HG02642 (cell line): ENCODE results near the gene MYOZ3.

Experiments used
- ATAC-seq: cut with Tn5 transposase; IDR thresholded peaks from one replicate; pipeline ENCODE4 v1.9.1; 2021; ENCODE audit warnings: mild to moderate bottlenecking; ENCODE audit not compliant: unreplicated experiment, poor library complexity

The MYOZ3 gene

GRCh38 chr5:150661086-150661485 is at the start of gene MYOZ3:
Gene MYOZ3, plus strand, starts transcription at chr5:150661251. Its CDS starts 1,691 bp downstream, at chr5:150662942.
- no peak for ATAC-seq

GRCh38 chr5:150612405-150612804 is 48.6 kb upstream of the MYOZ3 start:
- no peak for ATAC-seq

- no peak for ATAC-seq
Measured at GRCh38 chr5:150612905-150613670, 48.0 kb upstream of the MYOZ3 start.

GRCh38 chr5:150613991-150614660 is 46.9 kb upstream of the MYOZ3 start:
- ATAC-seq, result no peak

- ATAC-seq, result no peak
Measured at GRCh38 chr5:150614661-150615060, 46.4 kb upstream of the MYOZ3 start.

GRCh38 chr5:150615141-150615699 is 45.8 kb upstream of the MYOZ3 start:
- no peak for ATAC-seq

GRCh38 chr5:150616024-150616470 is 45.0 kb upstream of the MYOZ3 start:
- no peak for ATAC-seq

GRCh38 chr5:150616506-150616905 is 44.5 kb upstream of the MYOZ3 start:
- no peak for ATAC-seq

GRCh38 chr5:150618163-150618562 is 42.9 kb upstream of the MYOZ3 start:
- ATAC-seq, result no peak

- ATAC-seq, result no peak
Measured at GRCh38 chr5:150618588-150619281, 42.3 kb upstream of the MYOZ3 start.

- ATAC-seq, result no peak
Measured at GRCh38 chr5:150619359-150620230, 41.5 kb upstream of the MYOZ3 start.

GRCh38 chr5:150621301-150621700 is 39.8 kb upstream of the MYOZ3 start:
- ATAC-seq, result no peak

GRCh38 chr5:150622157-150622556 is 38.9 kb upstream of the MYOZ3 start:
- no peak for ATAC-seq

GRCh38 chr5:150623152-150623877 is 37.7 kb upstream of the MYOZ3 start:
- no peak for ATAC-seq

- ATAC-seq, result no peak
Measured at GRCh38 chr5:150623878-150624216, 37.2 kb upstream of the MYOZ3 start.

- ATAC-seq, result peak; percentile 39
Measured at GRCh38 chr5:150624334-150625163, 36.5 kb upstream of the MYOZ3 start.

GRCh38 chr5:150625164-150625535 is 35.9 kb upstream of the MYOZ3 start:
- no peak for ATAC-seq
